Measurements from ENCODE around the gene SDR42E1.

DNA sequence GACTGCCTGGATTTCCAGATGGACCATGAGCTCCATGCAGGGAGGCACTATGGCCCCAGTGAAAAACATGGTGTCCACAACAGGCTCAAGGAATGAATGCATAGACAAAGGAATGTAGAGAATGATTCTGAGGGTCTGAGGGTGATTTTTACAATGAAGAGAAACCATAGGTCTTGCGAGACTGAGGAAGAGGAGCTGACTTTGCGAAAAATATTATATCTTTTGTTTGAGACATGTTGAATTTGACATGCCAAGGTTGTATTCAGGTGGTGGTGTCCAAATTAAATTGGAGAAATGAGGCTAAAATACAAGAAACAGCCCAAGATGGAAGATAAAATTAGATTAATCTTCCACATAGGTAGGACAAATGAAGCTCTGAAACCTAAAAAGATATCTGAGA, 36.5 kb upstream of the SDR42E1 start:
- TF ChIP-seq POLR2A (IDR thresholded peaks at IDR 0.05) = no peak
- TF ChIP-seq, protein P1, sequence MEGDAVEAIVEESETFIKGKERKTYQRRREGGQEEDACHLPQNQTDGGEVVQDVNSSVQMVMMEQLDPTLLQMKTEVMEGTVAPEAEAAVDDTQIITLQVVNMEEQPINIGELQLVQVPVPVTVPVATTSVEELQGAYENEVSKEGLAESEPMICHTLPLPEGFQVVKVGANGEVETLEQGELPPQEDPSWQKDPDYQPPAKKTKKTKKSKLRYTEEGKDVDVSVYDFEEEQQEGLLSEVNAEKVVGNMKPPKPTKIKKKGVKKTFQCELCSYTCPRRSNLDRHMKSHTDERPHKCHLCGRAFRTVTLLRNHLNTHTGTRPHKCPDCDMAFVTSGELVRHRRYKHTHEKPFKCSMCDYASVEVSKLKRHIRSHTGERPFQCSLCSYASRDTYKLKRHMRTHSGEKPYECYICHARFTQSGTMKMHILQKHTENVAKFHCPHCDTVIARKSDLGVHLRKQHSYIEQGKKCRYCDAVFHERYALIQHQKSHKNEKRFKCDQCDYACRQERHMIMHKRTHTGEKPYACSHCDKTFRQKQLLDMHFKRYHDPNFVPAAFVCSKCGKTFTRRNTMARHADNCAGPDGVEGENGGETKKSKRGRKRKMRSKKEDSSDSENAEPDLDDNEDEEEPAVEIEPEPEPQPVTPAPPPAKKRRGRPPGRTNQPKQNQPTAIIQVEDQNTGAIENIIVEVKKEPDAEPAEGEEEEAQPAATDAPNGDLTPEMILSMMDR (IDR thresholded peaks at IDR 0.05) = no peak

All from uterus (tissue), 2 donors.